ENCODE results near the gene PIK3R3.

Gene PIK3R3

GRCh38 chr1:46148318-46148717, 15.9 kb upstream of the PIK3R3 start:
- Histone ChIP-seq H3K9me3 (ENCODE audit: insufficient read depth, low read length) (no peaks in the 10 kb centered on the region), H3K36me3 (ENCODE audit: low read length) (no peaks in the 10 kb centered on the region), H3K27me3 (ENCODE audit: low read length) (no peaks in the 10 kb centered on the region), H3K79me2 (ENCODE audit: insufficient read depth, low read length) (no peaks in the 10 kb centered on the region), H3K9me2 (replicated peaks; ENCODE audit: insufficient read depth, low read length) (no peaks in the 10 kb centered on the region), H3F3A (ENCODE audit: insufficient read depth) (no peaks in the 10 kb centered on the region), H3K9ac (ENCODE audit: low read length) (no peak overlapping the region), H3K4me2 (ENCODE audit: low read depth, low read length, poor library complexity, severe bottlenecking) (no peak overlapping the region), H3K4me3 (ENCODE audit: insufficient read depth, low read length, poor library complexity, severe bottlenecking) (no peak overlapping the region), H2AFZ (ENCODE audit: low read depth, low read length, severe bottlenecking) (no peak overlapping the region), H3K27ac (ENCODE audit: low read depth, low read length) (no peak overlapping the region), H4K20me1 (ENCODE audit: low read depth, low read length) (no peaks in the 10 kb centered on the region)
- no peak for TF ChIP-seq EZH2phosphoT487 (conservative IDR thresholded peaks at IDR 0.05; ENCODE audit: low read length)
- no peak for TF ChIP-seq CTCF (IDR thresholded peaks at IDR 0.05; ENCODE audit: insufficient read depth, low read length, poor library complexity, severe bottlenecking)

- Histone ChIP-seq H3K79me2 (ENCODE audit: insufficient read depth, low read length) (no peaks in the 10 kb centered on the region), H3K9ac (ENCODE audit: low read length) (no peak overlapping the region), H3K9me2 (replicated peaks; ENCODE audit: insufficient read depth, low read length) (no peaks in the 10 kb centered on the region), H3K4me3 (ENCODE audit: insufficient read depth, low read length, poor library complexity, severe bottlenecking) (no peak overlapping the region), H3F3A (ENCODE audit: insufficient read depth) (peaks cover 10% of the 10 kb centered on the region; the same call in 1 of the 2 replicates), H3K36me3 (ENCODE audit: low read length) (no peaks in the 10 kb centered on the region), H3K27me3 (ENCODE audit: low read length) (no peaks in the 10 kb centered on the region), H3K9me3 (ENCODE audit: insufficient read depth, low read length) (no peaks in the 10 kb centered on the region), H3K4me2 (ENCODE audit: low read depth, low read length, poor library complexity, severe bottlenecking) (no peak overlapping the region), H2AFZ (ENCODE audit: low read depth, low read length, severe bottlenecking) (no peak overlapping the region), H4K20me1 (ENCODE audit: low read depth, low read length) (no peaks in the 10 kb centered on the region), H3K27ac (ENCODE audit: low read depth, low read length) (no peak overlapping the region)
- TF ChIP-seq EZH2phosphoT487 (conservative IDR thresholded peaks at IDR 0.05; ENCODE audit: low read length) = no peak
- TF ChIP-seq CTCF (IDR thresholded peaks at IDR 0.05; ENCODE audit: insufficient read depth, low read length, poor library complexity, severe bottlenecking) = no peak
These were observed 5.5 kb upstream of the PIK3R3 start for GRCh38 chr1:46137916-46138315.

- no peaks in the 10 kb centered on the region for H4K20me1 ChIP-seq (ENCODE audit: low read depth, low read length)
- H3K4me2 ChIP-seq (ENCODE audit: low read depth, low read length, poor library complexity, severe bottlenecking) = no peak overlapping the region
- peaks cover 10% of the 10 kb centered on the region; the same call in 1 of the 2 replicates for H3F3A ChIP-seq (ENCODE audit: insufficient read depth)
- no peaks in the 10 kb centered on the region; the same call in 1 of the 2 replicates for H3K79me2 ChIP-seq (ENCODE audit: insufficient read depth, low read length)
- no peak overlapping the region for H3K4me3 ChIP-seq (ENCODE audit: insufficient read depth, low read length, poor library complexity, severe bottlenecking)
- H2AFZ ChIP-seq (ENCODE audit: low read depth, low read length, severe bottlenecking) = no peak overlapping the region
- H3K27ac ChIP-seq (ENCODE audit: low read depth, low read length) = no peak overlapping the region
- H3K36me3 ChIP-seq (ENCODE audit: low read length) = no peaks in the 10 kb centered on the region
- no peaks in the 10 kb centered on the region for H3K27me3 ChIP-seq (ENCODE audit: low read length)
- no peaks in the 10 kb centered on the region for H3K9me2 ChIP-seq (replicated peaks; ENCODE audit: insufficient read depth, low read length)
- no peaks in the 10 kb centered on the region for H3K9me3 ChIP-seq (ENCODE audit: insufficient read depth, low read length)
- H3K9ac ChIP-seq (ENCODE audit: low read length) = no peak overlapping the region
- no peak for TF ChIP-seq CTCF (IDR thresholded peaks at IDR 0.05; ENCODE audit: insufficient read depth, low read length, poor library complexity, severe bottlenecking)
- no peak for TF ChIP-seq EZH2phosphoT487 (conservative IDR thresholded peaks at IDR 0.05; ENCODE audit: low read length)
These were observed 4.3 kb upstream of the PIK3R3 start for GRCh38 chr1:46136711-46137110.
